Omental fat pad (tissue), 4 donors: Measurements from ENCODE around the gene HEXIM1. TPM values are rescaled to one million over a fixed set of nuclear protein-coding genes. Genes with fewer than 3 reads are reported as not detected.
A peak's percentile ranks its signal among the peaks of the same experiment; 100 is the strongest.

Experiments
- ATAC-seq: fragments of 150-250 bp; one replicate; pipeline ENCODE4 v1.9.1; 2016; ENCODE audit warnings: mild to moderate bottlenecking, moderate library complexity; ENCODE audit not compliant: low FRiP score
- DNase-seq: peaks from one replicate; pipeline ENCODE4 v3.0.0-alpha.2; 2019; ENCODE audit warnings: low spot score
- total RNA-seq, 4 donors: library from RNA; depleted of rRNA; stranded (reverse); fragments of >200 nt; gene quantifications; one replicate each; pipeline ENCODE4 v1.1.0, GENCODE V29; 2016
- TF ChIP-seq, protein P1 (sequence below), 3 donors: fragments of 450-650 bp; IDR thresholded peaks; one replicate each; pipeline ENCODE4 v1.5.1; 2016 to 2017; ENCODE audit warnings: antibody characterized with exemption in 3 of 3, mild to moderate bottlenecking in 3 of 3, moderate library complexity in 2 of 3

Gene HEXIM1
- total RNA-seq, 4 donors from 2014 or later: 21.9 to 31.0 (median 24.3) TPM

DNA sequence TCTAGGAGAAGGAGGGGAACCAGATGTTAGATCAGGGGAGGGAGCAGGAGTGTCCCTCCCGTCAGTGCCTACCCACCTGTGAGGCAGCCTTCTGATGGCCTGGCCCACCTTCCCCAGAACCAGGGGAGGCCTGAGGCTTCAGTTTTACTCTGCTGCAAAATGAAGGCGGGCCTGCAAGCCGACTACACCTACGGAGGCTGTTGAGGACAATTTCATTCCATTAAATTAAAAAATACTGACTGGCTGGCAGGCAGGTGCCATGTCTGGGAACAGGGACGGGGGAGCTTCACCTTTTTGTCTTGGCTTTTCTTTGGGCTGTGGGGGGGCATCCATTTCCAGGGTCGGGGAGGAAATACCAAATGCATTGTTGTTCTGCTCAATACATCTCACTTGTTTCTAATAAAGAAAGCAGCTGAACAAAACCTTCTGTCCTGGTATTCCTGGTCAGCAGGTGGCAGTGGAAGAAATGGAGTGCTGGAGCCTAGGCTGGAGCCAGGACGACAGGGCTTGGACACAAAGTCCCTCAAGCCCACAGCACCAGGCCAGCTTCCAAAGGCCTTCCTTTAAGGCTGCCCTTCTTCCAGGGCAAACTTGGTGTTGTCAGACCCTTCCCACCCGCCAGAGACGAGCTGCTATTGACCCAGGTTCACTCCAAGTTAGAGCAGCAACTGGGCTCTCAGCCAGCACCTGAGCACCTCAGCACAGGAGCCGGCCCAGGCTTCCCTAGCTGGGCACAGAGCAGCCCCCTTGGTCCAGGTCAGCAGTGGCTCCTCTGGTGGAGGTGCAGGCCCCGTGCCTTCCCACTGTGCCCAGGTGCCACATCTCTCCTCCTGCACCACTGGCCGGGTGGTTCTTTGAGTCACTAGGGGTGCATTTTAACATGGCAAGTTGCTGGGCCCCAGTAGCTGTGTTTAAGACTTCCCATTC is 39.4 kb upstream of the HEXIM1 start:
- TF ChIP-seq, protein P1, sequence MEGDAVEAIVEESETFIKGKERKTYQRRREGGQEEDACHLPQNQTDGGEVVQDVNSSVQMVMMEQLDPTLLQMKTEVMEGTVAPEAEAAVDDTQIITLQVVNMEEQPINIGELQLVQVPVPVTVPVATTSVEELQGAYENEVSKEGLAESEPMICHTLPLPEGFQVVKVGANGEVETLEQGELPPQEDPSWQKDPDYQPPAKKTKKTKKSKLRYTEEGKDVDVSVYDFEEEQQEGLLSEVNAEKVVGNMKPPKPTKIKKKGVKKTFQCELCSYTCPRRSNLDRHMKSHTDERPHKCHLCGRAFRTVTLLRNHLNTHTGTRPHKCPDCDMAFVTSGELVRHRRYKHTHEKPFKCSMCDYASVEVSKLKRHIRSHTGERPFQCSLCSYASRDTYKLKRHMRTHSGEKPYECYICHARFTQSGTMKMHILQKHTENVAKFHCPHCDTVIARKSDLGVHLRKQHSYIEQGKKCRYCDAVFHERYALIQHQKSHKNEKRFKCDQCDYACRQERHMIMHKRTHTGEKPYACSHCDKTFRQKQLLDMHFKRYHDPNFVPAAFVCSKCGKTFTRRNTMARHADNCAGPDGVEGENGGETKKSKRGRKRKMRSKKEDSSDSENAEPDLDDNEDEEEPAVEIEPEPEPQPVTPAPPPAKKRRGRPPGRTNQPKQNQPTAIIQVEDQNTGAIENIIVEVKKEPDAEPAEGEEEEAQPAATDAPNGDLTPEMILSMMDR (IDR thresholded peaks at IDR 0.05): no peak
- no peak for DNase-seq
- ATAC-seq: no peak

DNA sequence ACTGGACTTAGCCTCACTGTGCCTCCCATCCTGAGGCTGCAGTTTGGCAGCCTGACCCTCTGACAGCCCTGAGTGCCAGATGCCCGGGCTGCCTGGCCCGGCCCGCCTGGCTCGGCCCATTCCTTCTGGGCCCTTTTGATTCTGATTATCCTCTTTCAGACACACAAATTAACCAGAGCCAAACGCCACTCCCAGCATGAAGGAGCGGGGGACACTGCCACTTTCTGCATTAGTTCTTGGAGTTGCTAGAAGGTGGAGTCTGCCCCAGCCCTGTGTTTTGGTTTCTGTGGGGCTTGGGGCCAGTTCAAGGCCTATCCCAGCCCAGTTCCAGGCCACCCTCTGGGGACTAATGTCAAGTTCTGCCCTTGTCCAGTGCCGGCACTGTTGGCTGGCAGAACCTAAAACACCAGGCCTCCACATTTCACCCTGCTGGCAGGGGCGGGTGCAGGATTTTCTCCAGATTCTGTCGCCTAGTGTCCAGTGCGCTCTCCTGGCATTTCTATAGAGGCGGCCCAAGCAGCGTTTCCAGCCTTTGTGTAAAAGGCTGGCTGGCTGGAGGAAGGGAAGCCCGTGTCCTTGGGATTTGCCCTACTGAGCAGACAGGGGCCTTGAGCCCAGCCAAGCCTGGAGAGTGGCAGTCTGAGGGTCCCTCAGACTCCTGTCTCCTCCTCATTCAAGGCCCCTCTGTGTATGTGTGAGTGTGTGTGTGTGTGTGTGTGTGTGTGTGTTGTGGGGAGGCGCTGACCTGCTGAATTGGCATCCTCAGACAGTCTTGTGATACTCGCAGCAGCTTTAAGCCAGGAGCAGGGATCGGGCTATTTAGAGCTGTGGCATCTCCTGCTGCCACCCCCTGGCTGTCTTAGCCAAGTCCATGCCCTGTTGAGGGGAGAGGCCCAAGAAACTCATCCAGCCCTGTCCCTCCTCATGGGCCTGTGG is 37.3 kb upstream of the HEXIM1 start:
- ATAC-seq: peak; percentile 72
- TF ChIP-seq, protein P1 (IDR thresholded peaks at IDR 0.05): no peak
- DNase-seq: no peak

DNA sequence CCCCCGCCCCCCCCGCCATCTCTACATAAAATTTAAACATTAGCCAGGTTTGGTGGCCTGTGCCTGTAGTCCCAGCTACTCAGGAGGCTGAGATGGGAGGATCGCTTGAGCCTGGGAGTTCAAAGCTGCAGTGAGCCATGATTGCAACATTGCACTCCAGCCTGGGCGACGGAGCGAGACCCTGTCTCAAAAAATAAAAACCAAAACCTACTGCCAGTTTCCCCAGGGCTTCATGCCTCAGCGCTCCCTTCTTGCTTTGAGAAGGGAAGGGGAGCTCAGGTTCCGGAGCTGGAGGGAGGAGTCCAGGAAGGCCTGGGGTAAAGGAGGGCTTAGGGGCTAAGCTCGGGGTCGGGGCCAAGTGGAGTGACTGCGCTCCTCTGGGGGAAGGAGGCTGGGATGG is 36.4 kb upstream of the HEXIM1 start:
- DNase-seq (no peak), ATAC-seq (no peak)
- TF ChIP-seq, protein P1 (IDR thresholded peaks at IDR 0.05): no peak

DNA sequence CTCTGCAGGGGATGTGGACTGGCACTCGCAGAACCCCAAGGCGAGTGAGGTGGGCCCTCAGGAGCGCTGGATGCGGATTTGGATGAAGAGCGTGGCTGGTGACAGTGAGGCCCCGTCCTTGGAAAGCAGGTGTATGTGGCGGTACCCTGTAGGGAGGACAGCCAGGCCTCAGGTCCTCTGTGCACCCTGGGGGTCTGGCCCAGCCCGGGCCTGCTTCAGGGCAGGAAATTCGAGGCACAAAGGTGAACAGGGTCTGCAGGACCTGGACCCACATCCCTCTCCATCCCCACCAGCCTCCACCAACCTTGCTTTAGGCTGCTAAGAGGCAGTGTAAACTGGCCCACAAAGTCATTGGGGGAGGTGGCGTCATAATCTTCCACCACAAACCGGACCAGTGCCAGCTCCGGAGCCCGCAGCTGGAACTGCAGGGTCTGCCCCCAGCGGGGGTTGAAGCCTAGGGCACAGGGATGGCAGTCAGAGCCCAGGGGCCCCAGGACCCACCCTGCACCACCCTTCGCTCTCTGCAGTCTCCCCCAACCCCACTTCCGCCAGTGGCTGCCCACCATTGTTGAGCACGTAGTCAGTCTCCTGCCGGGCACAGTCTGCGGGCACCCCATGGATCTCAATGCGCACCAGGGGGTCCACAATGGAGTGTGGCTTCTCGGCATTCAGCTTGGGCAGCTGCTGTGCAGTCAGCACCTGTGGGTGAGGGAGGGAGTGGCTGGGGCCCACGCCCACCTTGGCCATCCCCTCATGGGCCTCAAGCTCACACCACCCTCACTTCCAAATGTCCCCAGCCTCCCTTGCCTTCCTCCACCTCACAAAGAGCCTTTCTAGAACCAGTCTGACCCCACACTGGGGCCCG is 35.5 kb upstream of the HEXIM1 start:
- no peak for ATAC-seq
- DNase-seq: no peak
- TF ChIP-seq, protein P1 (IDR thresholded peaks at IDR 0.05): no peak

DNA sequence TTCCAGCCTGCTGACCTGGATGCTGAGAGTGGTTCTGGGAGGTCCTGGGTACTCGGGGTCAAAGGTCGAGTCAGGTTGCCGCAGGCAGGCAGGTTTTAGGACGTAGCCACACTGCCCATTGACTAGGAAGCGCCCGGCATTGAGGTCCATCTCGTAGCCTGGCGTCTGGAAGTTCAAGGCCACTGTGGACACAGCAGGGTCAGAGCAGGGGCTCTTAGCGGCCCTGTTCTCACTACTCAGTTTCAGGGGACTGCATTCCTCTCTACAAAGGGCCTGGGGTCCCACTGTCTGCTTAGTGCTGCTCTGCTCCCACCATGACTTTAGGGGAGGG is 34.9 kb upstream of the HEXIM1 start:
- DNase-seq (no peak), ATAC-seq (no peak)
- TF ChIP-seq, protein P1 (IDR thresholded peaks at IDR 0.05): no peak

DNA sequence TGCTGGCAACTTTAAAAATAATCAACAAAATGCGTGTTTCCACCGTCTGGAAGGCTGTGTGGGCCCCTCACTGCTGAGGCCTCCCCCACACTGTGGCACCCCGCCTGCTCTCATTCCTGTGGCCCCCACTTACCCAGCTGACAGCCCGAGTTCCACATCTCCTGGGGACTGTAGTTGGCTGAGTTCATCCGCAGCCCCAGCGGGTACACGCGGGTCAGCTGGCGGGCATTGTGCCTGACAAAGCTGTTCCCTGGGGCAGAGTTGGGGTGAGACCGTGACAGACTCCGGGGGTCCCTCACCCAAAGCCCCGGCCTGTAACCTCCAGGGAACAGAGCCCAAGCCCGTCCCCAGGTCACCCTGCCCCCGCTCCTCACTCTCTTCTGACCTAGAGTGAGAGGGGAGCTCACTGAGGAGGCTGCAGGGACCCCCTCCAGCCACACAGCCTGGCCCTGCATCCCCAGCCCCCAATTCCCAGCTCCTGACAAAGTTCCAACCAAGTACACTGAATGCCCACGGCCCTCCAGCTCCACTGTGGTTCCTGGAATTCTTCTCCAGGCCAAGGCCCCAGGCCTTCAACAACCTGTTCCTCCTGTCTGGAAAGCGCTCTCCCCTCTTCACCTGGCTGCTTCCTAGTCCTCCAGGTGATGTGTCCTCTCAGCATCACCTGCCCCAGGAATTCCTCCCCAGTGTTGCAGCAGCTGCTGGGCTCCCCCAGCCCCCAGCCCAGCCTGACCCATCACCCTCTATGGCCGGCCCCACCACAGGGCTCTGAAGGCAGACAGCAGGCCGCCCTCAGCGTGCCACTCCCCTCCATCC is 34.0 kb upstream of the HEXIM1 start:
- ATAC-seq: no peak
- no peak for DNase-seq
- TF ChIP-seq, protein P1 (IDR thresholded peaks at IDR 0.05): no peak
